Panc1 (cell line): ENCODE results near the gene PARP3.
A peak's percentile ranks its signal among the peaks of the same experiment; 100 is the strongest.

Source experiments
- CTCF ChIP-seq: fragments of 450-650 bp; IDR thresholded peaks from 2 replicates; pipeline ENCODE4 v1.5.1; 2017; ENCODE audit warnings: mild to moderate bottlenecking
- REST ChIP-seq, 2 experiments: IDR thresholded peaks; 2 replicates each; pipeline ENCODE4 v1.6.1; 2011 to 2012; ENCODE audit warnings: low read depth in 2 of 2, control low read depth in 1 of 2, low read length in 1 of 2, mild to moderate bottlenecking in 1 of 2, moderate library complexity in 1 of 2; ENCODE audit not compliant: insufficient read depth in 1 of 2

GRCh38 chr3:51941798-51942602, at the start of gene PARP3, which contains the start of gene RRP9:
- TF ChIP-seq CTCF (peak; percentile 98), REST (IDR thresholded peaks at IDR 0.05; ENCODE audit: insufficient read depth in 1 of 2, low read depth in 2 of 2, low read length in 1 of 2) (no peak)
